ENCODE data around the gene CYP11A1.
A peak's percentile ranks its signal among the peaks of the same experiment; 100 is the strongest.

The CYP11A1 gene

GRCh38 chr15:74307827-74308811 lies 59.3 kb downstream of the CYP11A1 start:
- H3K4me3 ChIP-seq (replicated peaks; ENCODE audit: low read depth, low read length) = no peak overlapping the region
- DNase-seq (ENCODE audit: extremely low read depth, low read depth) = no peak
- TF ChIP-seq CTCF (IDR thresholded peaks at IDR 0.05; ENCODE audit: low read depth, low read length, missing control alignments) = peak; percentile 75

GRCh38 chr15:74306781-74307217 lies 60.6 kb downstream of the CYP11A1 start:
- no peak for DNase-seq (ENCODE audit: extremely low read depth, low read depth)

GRCh38 chr15:74305687-74306086 lies 61.8 kb downstream of the CYP11A1 start:
- no peak for TF ChIP-seq CTCF (IDR thresholded peaks at IDR 0.05; ENCODE audit: low read depth, low read length, missing control alignments)
- no peak overlapping the region for H3K4me3 ChIP-seq (replicated peaks; ENCODE audit: low read depth, low read length)
- DNase-seq (ENCODE audit: extremely low read depth, low read depth) = no peak

More at GRCh38 chr15:74306781-74307217, 60.6 kb downstream of the CYP11A1 start:
- TF ChIP-seq CTCF (IDR thresholded peaks at IDR 0.05; ENCODE audit: low read depth, low read length, missing control alignments) = no peak
- no peak overlapping the region for H3K4me3 ChIP-seq (replicated peaks; ENCODE audit: low read depth, low read length)

DNA sequence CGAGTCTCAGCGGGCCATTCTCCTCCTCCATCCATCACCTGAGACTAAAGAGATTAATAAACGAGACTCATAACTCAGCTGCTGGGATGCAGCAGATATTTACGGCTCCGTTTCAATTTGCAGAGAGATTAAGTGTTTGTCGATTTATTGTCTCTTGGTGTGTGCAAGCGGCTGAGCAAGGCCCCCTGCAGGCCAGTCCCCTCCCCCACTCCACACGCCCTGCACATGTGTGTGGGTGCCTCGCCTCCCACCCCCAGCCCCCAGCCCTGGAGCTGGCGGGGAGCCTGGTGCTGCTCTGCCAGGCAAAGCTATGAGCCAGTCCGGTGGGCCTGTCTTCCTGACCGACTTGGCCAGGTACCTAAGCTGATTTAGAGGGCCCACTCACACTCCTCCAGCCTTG lies 63.0 kb downstream of the CYP11A1 start:
- no peak for DNase-seq (ENCODE audit: extremely low read depth, low read depth)
- no peak for TF ChIP-seq CTCF (IDR thresholded peaks at IDR 0.05; ENCODE audit: low read depth, low read length, missing control alignments)
- H3K4me3 ChIP-seq (replicated peaks; ENCODE audit: low read depth, low read length) = no peak overlapping the region

DNA sequence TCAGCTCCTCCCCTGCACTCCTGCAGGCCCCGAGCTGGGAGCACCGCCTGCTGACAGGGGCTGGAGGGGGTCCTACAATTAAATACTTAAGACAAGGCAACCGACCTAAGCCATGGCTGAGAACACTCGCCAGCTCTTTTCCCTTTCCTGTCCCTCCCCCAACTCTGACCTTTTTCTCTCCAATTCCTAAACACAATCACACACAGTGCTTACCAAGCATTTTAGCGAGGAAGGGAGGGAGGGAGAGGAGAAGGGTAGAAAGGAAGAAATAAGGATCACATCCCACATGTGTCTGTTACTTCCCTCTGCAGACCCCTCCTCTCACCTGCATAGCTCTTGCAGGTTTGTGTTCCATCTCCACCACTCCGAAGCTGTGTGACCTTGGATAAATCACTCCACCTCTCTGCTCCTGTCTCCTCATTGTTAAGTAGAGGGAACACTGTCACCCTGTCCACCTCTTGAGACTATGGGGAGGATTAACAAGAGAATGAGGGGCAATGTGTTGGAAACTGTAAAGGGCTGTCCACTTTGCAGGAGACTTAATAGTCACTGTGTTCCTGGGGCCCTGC lies 63.6 kb downstream of the CYP11A1 start:
- no peak overlapping the region for H3K4me3 ChIP-seq (replicated peaks; ENCODE audit: low read depth, low read length)
- TF ChIP-seq CTCF (IDR thresholded peaks at IDR 0.05; ENCODE audit: low read depth, low read length, missing control alignments) = no peak
- DNase-seq (ENCODE audit: extremely low read depth, low read depth) = no peak

DNA sequence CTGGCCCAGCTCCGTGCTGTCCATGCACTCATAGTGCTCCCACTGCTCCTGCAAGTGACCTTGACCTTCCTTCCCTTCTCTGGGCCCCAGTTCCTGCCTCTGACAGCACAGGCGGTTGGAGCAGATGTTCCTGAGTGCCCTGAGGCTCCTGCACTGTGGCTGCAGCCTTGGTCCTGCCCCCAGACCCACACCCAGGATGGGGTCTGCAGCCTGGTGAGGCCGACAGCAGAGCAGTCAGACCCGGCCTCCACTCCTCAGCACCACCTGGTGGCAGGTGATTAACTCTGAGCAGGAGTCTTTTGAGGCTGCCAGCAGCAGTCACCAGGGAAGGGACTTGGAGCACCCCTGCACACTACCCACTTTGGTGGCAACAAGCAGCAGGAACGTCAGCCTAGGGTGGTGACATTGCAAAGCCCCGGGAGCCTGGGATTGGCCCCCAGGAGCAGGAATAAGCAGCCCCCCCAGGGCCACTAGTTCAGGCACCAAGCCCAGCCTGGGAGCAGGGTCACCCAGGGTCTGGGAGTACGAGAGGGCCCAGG lies 64.6 kb downstream of the CYP11A1 start:
- peak; percentile 57 for TF ChIP-seq CTCF (IDR thresholded peaks at IDR 0.05; ENCODE audit: low read depth, low read length, missing control alignments)
- DNase-seq (ENCODE audit: extremely low read depth, low read depth) = no peak
- no peak overlapping the region for H3K4me3 ChIP-seq (replicated peaks; ENCODE audit: low read depth, low read length)

All from HFF-Myc (cell line).